ENCODE measurements around the gene CLCN2. TPM values are rescaled to one million over a fixed set of nuclear protein-coding genes. Genes with fewer than 3 reads are reported as not detected.

CLCN2 gene
- total RNA-seq, 1 experiment from 2014 or later = 22.6 TPM

GRCh38 chr3:184409946-184410500 lies 48.6 kb upstream of the CLCN2 start:
- Mint-ChIP-seq H3K4me1 (no peaks in the 10 kb centered on the region), H3K27me3 (ENCODE audit: low read depth) (no peaks in the 10 kb centered on the region), H3K36me3 (no peaks in the 10 kb centered on the region), H3K27ac (no peak overlapping the region), H3K9me3 (no peaks in the 10 kb centered on the region), H3K4me3 (no peak overlapping the region)
- CTCF ChIA-PET = interaction anchor here (0.9 kb wide), 1 partner anchor 39 kb away, joined by 4 read pairs; no protein-coding TSS in a partner anchor
- POLR2A ChIA-PET = no interaction called here
- TF ChIP-seq HMGXB4 (CRISPR knock-in tag; IDR thresholded peaks at IDR 0.05) (no peak), FOXP1 (CRISPR knock-in tag; IDR thresholded peaks at IDR 0.05; ENCODE audit: borderline replicate concordance) (no peak), ZNF263 (CRISPR knock-in tag; IDR thresholded peaks at IDR 0.05; ENCODE audit: low read depth) (no peak), ZNF396 (CRISPR knock-in tag; IDR thresholded peaks at IDR 0.05; ENCODE audit: borderline replicate concordance) (no peak), FOXK1 (CRISPR knock-in tag; IDR thresholded peaks at IDR 0.05) (no peak), TEAD1 (CRISPR knock-in tag; IDR thresholded peaks at IDR 0.05) (no peak), TEAD4 (CRISPR knock-in tag; IDR thresholded peaks at IDR 0.05) (no peak), SOX15 (CRISPR knock-in tag; IDR thresholded peaks at IDR 0.05) (no peak), SMAD3 (CRISPR knock-in tag; IDR thresholded peaks at IDR 0.05; ENCODE audit: borderline replicate concordance) (no peak), MYBL2 (CRISPR knock-in tag; IDR thresholded peaks at IDR 0.05) (no peak), JUN (CRISPR knock-in tag; IDR thresholded peaks at IDR 0.05) (no peak), CREB1 (CRISPR knock-in tag; IDR thresholded peaks at IDR 0.05) (no peak), ZNF219 (CRISPR knock-in tag; IDR thresholded peaks at IDR 0.05; ENCODE audit: borderline replicate concordance) (no peak)
- TF ChIP-seq, protein P1, sequence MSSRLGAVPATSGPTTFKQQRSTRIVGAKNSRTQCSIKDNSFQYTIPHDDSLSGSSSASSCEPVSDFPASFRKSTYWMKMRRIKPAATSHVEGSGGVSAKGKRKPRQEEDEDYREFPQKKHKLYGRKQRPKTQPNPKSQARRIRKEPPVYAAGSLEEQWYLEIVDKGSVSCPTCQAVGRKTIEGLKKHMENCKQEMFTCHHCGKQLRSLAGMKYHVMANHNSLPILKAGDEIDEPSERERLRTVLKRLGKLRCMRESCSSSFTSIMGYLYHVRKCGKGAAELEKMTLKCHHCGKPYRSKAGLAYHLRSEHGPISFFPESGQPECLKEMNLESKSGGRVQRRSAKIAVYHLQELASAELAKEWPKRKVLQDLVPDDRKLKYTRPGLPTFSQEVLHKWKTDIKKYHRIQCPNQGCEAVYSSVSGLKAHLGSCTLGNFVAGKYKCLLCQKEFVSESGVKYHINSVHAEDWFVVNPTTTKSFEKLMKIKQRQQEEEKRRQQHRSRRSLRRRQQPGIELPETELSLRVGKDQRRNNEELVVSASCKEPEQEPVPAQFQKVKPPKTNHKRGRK (CRISPR knock-in tag; IDR thresholded peaks at IDR 0.05; ENCODE audit: borderline replicate concordance) = no peak
- TF ChIP-seq, protein P2, sequence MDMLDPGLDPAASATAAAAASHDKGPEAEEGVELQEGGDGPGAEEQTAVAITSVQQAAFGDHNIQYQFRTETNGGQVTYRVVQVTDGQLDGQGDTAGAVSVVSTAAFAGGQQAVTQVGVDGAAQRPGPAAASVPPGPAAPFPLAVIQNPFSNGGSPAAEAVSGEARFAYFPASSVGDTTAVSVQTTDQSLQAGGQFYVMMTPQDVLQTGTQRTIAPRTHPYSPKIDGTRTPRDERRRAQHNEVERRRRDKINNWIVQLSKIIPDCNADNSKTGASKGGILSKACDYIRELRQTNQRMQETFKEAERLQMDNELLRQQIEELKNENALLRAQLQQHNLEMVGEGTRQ (CRISPR knock-in tag; IDR thresholded peaks at IDR 0.05) = no peak
- DNase-seq (ENCODE audit: low spot score) = no peak
- no peak for ATAC-seq

- no peak for TF ChIP-seq NR2C2 (CRISPR knock-in tag; IDR thresholded peaks at IDR 0.05)
- TF ChIP-seq ETV6 (CRISPR knock-in tag; IDR thresholded peaks at IDR 0.05) = no peak
- no peak for TF ChIP-seq ZNF423 (CRISPR knock-in tag; IDR thresholded peaks at IDR 0.05)
- TF ChIP-seq NR3C1 (CRISPR knock-in tag; conservative IDR thresholded peaks at IDR 0.05; ENCODE audit: low read depth) = no peak
- TF ChIP-seq MXD4 (CRISPR knock-in tag; IDR thresholded peaks at IDR 0.05; ENCODE audit: borderline replicate concordance) = no peak
- no peak for TF ChIP-seq TP53 (CRISPR knock-in tag; IDR thresholded peaks at IDR 0.05)
- no peak for TF ChIP-seq SP1 (CRISPR knock-in tag; conservative IDR thresholded peaks at IDR 0.05)
- TF ChIP-seq CREM (CRISPR knock-in tag; IDR thresholded peaks at IDR 0.05) = no peak
- Mint-ChIP-seq H3K27me3 (ENCODE audit: low read depth) (no peaks in the 10 kb centered on the region), H3K4me1 (no peaks in the 10 kb centered on the region), H3K4me3 (no peak overlapping the region), H3K36me3 (no peaks in the 10 kb centered on the region), H3K9me3 (no peaks in the 10 kb centered on the region), H3K27ac (no peak overlapping the region)
- DNase-seq (ENCODE audit: low spot score) (no peak), ATAC-seq (no peak)
- CTCF ChIA-PET = interaction anchor here (0.9 kb wide), 1 partner anchor 38 kb away, joined by 4 read pairs; no protein-coding TSS in a partner anchor
- POLR2A ChIA-PET = no interaction called here
Observed at GRCh38 chr3:184409331-184409926, 48.0 kb upstream of the CLCN2 start.
